ENCODE measurements around the gene RAMACL.

Gene RAMACL

DNA sequence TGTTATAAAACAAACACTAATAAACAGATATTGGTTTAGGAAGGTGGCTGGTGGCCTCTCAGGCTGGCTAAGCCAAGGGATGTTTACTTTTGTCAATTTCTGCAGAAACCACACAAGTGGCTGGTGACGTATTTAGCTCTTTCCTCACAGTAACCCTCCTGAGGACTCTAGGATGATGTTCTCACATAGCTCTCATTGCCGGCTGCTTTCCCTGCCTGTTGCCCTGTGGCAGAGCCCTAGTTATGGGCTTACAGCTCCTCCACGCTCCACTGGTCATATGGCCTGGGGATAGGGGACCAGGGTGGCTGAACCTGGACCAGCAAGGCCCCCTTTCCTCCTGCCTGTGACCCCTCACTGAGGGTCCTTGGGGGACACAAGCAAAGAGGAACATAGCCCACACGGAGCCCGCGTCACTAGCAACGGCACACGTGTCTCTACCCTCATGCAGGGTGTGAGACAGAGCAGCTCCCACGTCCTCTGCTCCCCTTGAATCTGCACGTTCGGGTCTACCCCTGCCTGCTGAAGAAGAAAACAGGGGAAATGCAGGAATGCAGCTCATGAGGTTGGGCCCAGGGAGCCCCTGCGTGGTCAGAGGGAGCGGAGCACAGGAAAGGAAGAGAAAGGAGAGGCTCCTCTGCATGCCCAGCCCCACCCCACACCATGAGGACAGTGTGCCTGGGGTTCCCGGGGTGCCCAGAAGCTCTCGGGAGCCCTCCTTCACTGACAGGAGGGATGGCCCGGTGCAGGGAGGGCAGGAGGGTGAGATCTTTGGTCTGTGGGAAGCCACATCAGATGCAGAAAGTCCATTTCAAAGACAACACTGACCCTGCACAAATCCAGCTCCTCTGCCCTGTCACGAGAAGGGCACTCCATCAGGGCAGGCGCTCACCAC lies 13.9 kb downstream of the RAMACL start:
- no peak for DNase-seq

GRCh38 chr6:166570929-166571713 lies 15.4 kb downstream of the RAMACL start:
- DNase-seq, result no peak

- DNase-seq, result no peak
These were observed 17.3 kb downstream of the RAMACL start for GRCh38 chr6:166569206-166569605.

DNA sequence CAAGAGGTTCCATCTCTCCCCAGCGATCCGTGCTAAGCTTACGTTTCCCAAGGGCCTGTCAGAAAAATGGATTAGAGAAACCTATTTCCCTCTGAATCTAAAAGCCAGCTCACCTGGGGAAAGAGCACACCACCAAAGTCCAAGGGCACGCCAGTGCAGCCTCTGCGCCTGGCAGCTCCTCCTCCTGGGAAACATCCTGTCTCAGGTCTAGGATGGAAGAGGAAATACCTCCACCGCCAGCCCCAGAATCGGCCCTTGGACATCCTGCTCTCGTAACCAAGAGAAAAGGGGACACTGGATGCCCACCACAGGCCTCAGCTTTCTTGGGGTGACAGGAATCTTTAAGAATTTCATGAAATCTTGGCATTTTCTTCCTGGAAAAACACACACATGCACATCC lies 18.7 kb downstream of the RAMACL start:
- DNase-seq, result no peak

GRCh38 chr6:166567107-166567506 lies 19.4 kb downstream of the RAMACL start:
- DNase-seq, result no peak

GRCh38 chr6:166566026-166567011 lies 20.2 kb downstream of the RAMACL start:
- no peak for DNase-seq

DNA sequence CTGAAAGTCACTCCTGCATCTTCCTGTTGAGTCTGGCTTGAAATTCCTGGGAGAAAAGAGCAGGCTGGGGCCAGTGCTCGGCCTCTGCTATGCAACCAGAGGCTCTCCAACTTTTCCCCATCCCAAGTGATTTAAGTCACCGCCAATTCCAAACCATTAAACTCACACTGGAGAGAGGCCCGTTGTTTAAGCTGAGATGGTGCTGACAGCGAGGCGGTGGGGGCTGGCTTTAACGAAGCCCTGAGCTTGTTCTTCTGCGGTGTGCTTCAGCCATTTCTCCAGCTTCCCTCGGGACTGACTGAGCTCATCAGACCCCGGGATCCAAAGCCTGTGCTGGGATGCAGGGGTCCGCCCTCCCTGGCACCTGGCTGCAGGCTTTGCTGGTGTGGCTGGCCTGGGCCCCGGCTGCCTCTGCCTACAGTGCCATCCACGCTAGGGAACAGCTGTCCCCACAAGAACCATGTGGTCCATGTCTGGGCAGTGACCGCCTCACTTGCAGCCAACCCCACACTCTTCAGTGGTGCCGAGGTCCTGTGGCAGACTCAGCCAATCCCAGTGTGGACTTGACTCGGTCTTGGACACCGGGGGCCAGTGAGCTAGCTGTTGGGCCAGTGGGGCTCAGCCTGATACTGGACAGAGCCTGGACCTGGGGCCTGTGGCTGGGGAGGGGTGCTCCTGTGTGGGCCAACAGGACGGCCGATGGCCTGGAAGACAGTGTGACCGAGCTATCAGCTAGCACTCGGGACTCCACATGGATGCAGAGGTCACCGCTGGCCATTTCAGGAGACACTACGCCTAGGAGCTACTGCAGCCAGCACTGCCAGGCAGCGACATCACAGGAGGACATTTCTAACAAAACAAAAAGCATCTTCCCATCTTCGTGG lies 21.2 kb downstream of the RAMACL start:
- no peak for DNase-seq

DNA sequence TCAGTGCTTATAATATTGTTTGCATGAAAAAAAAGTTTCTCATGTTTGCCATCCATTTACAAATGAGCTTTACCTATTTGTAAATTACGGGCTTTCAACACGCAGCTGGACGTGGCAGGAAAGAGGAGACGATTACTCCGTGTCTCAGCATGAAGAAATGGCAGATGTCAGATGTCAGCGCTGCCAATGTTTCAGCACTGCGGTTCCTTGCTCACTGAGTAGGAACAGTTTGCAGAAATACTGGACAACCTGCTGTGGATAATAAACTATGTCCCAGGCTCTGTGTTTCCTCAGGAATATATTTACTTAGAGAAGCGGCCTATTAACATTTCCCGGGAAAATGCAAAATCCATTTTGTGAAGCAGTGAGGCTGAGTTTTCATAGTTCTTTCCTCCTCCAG lies 22.7 kb downstream of the RAMACL start:
- DNase-seq, result no peak

DNA sequence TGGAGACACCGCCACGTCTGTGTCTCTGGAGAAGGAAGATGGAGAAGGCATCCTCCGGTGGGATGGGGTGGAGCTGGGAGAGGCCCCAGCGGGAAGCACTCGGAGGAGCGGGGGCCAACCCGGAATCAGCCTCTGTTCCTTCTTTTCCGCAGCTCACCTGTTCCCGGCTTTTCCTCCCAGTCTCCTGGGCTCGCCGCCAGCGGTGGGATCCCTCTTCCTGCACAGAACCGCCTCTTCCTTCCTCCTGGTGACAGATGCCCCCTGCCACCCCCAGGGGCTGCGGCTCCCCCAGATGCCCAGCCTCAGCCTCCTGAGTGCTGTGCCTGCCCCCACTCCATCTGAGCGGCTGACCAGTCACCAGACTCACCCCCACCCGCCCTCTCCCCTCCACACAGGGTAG lies 23.3 kb downstream of the RAMACL start:
- DNase-seq, result no peak

DNA sequence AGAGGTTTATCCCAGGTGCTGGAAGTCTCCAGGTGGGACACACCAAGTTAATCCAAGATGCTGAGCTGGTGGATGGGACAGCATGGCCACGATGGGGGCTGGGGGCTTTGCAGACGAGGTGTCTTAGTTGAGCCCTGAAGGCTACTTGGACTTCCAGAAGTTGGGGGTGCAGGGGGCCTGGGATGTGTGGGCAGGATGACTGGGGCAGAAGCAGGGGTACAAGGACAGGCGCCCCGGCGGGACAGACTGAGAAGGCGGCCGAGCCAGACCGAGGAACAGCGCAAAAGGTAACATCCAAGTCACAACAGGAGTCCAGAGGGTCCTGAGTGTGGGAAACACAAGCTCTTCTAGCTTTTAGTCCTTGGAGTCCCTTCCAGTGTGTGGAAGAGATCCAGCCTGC lies 23.8 kb downstream of the RAMACL start:
- no peak for DNase-seq

GRCh38 chr6:166561771-166562359 lies 24.6 kb downstream of the RAMACL start:
- no peak for DNase-seq

DNA sequence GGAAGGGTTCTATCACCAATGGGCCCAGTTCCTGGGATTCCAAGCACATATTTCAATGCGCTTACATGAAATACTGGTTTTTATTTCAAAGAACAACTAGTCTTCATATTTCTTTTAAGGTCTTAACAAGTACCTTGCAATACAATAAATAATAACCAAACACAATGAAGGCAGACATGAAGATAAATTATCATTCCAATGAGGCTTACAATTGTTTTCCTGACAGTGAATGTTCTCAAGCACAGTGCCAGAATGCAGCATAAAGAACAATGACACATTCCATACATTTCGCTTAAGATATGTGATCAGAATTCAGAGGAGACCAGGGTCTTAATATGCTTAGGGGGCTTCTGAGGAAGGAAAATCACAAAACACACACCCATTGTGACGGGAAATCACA lies 26.3 kb downstream of the RAMACL start:
- DNase-seq, result no peak

DNA sequence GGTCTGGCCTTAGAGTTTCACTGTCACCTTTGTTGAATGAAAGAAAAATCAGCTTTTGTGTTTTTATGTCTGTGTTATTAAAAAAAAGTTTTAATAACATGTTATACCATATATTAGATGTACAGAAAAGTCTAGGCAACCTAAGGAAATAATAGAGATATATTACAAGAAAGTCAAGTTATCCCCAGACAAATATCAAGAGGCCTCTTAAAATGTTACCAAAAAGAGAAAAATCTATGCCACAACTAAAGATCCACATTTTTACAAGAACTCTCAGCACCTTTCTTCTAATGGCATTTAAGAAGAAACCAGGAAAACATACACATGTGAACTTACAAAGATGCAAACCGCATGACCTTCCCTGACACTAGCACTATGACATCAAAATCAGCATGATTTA lies 26.8 kb downstream of the RAMACL start:
- no peak for DNase-seq

DNA sequence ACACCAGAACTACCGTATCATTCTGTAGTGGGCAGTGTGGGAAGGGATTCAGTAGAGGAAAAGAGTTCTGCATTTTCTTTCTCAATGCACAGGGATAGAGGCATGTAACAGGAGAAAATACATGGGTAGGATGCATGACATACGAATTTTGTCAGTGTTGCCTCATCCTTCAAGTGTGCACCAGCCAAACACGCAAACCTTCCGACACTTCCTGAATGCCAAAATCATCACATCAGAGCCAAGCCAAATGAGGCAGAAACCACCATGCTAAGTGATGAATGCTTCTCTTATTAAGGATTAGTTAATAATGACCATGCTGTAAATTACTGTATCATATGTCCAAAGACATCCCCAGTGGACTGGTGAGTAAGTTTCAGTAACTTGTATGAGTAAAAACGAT lies 27.3 kb downstream of the RAMACL start:
- DNase-seq, result no peak

- no peak for DNase-seq
These were observed 28.1 kb downstream of the RAMACL start for GRCh38 chr6:166558156-166559005.

GRCh38 chr6:166556863-166557322 lies 29.6 kb downstream of the RAMACL start:
- peak; percentile 47 to 87 for DNase-seq

- no peak for DNase-seq
These were observed 30.1 kb downstream of the RAMACL start for GRCh38 chr6:166556336-166556735.

- DNase-seq, result no peak
These were observed 31.4 kb downstream of the RAMACL start for GRCh38 chr6:166555086-166555485.

GRCh38 chr6:166554316-166554715 lies 32.2 kb downstream of the RAMACL start:
- DNase-seq, result no peak

DNA sequence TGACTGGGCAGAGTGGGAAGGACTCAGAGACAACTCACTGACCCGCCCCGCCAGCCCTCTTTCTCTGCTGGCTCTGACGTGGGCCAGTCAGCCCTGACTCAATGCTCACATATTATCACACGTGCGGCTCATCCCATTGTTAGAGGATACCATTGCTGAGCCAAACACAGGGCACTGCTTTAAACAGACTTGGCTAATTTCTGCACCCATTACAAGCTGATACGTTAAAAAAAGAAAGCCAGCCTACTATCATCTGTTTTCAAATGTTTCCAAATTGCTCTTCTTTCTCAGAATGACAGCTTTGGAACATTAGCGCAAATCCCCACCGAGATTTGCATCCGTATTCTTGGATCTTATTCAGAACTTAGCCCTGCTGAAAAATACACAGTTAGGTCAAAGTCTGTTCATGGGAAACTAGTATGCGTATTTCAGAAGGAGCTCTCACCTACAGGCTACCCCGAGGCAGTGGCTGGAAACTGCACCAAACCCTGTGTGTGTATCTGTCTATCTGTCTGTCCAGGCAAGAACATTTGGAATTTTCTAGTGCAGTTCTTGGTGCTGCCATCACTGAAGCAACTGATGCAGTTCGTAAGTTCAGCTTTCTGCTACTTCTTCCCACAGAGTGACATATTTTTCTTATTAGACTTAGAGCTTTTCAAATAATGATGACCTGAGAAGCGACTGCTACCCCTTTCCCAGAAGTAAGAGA lies 32.8 kb downstream of the RAMACL start:
- no peak for DNase-seq

Measured in SW 1271 (cell line).